ENCODE data around the gene ASAP3. TPM values are rescaled to one million over a fixed set of nuclear protein-coding genes. Genes with fewer than 3 reads are reported as not detected.

Gene ASAP3
- total and polyA plus RNA-seq, 9 of the 15 experiments (the other 6 are each of a cell fraction or from before 2014, with no cell fraction given) = 1.7 to 31.2 (median 17.4) TPM

DNA sequence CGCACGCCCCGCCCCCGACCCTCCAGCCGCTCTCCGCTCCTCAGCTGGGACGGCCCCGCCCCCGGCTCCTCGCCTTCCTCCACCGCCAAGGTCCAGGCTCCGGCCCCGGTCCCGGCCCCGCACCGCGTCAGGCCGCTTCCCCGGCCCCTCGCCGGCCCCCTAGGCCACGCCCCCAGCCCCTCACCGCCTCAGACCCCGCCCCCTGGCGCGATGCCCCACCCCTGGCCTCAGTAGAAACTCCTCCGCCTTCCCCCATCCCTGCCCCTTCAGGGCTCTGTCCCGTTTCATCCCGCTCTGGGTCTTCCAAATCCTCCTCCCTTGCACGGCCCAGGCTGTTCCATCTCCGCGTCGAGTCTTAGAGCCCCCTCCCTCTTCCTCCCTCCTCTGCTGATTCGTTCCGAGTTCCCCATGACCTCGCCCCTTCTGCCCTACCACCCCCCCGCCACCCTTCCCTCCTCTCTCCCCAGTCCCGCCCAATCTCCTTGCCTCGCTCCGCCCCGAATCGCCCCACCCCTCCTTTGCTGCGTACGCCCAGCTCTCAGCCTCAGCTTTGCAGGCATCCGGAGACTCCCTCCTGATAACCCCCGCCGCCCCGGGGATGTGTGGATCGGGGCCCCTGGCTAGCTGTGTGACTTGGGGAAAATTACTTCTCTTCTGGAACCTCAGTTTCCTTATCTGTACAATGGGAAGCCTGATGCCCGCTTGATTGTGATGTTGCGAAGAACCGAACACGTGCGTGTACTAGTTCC is 448 bp upstream of the ASAP3 start (continued):
- TF ChIP-seq, protein P1, sequence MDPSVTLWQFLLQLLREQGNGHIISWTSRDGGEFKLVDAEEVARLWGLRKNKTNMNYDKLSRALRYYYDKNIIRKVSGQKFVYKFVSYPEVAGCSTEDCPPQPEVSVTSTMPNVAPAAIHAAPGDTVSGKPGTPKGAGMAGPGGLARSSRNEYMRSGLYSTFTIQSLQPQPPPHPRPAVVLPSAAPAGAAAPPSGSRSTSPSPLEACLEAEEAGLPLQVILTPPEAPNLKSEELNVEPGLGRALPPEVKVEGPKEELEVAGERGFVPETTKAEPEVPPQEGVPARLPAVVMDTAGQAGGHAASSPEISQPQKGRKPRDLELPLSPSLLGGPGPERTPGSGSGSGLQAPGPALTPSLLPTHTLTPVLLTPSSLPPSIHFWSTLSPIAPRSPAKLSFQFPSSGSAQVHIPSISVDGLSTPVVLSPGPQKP (CRISPR knock-in tag; IDR thresholded peaks at IDR 0.05) = no peak
- TF ChIP-seq, protein P2, sequence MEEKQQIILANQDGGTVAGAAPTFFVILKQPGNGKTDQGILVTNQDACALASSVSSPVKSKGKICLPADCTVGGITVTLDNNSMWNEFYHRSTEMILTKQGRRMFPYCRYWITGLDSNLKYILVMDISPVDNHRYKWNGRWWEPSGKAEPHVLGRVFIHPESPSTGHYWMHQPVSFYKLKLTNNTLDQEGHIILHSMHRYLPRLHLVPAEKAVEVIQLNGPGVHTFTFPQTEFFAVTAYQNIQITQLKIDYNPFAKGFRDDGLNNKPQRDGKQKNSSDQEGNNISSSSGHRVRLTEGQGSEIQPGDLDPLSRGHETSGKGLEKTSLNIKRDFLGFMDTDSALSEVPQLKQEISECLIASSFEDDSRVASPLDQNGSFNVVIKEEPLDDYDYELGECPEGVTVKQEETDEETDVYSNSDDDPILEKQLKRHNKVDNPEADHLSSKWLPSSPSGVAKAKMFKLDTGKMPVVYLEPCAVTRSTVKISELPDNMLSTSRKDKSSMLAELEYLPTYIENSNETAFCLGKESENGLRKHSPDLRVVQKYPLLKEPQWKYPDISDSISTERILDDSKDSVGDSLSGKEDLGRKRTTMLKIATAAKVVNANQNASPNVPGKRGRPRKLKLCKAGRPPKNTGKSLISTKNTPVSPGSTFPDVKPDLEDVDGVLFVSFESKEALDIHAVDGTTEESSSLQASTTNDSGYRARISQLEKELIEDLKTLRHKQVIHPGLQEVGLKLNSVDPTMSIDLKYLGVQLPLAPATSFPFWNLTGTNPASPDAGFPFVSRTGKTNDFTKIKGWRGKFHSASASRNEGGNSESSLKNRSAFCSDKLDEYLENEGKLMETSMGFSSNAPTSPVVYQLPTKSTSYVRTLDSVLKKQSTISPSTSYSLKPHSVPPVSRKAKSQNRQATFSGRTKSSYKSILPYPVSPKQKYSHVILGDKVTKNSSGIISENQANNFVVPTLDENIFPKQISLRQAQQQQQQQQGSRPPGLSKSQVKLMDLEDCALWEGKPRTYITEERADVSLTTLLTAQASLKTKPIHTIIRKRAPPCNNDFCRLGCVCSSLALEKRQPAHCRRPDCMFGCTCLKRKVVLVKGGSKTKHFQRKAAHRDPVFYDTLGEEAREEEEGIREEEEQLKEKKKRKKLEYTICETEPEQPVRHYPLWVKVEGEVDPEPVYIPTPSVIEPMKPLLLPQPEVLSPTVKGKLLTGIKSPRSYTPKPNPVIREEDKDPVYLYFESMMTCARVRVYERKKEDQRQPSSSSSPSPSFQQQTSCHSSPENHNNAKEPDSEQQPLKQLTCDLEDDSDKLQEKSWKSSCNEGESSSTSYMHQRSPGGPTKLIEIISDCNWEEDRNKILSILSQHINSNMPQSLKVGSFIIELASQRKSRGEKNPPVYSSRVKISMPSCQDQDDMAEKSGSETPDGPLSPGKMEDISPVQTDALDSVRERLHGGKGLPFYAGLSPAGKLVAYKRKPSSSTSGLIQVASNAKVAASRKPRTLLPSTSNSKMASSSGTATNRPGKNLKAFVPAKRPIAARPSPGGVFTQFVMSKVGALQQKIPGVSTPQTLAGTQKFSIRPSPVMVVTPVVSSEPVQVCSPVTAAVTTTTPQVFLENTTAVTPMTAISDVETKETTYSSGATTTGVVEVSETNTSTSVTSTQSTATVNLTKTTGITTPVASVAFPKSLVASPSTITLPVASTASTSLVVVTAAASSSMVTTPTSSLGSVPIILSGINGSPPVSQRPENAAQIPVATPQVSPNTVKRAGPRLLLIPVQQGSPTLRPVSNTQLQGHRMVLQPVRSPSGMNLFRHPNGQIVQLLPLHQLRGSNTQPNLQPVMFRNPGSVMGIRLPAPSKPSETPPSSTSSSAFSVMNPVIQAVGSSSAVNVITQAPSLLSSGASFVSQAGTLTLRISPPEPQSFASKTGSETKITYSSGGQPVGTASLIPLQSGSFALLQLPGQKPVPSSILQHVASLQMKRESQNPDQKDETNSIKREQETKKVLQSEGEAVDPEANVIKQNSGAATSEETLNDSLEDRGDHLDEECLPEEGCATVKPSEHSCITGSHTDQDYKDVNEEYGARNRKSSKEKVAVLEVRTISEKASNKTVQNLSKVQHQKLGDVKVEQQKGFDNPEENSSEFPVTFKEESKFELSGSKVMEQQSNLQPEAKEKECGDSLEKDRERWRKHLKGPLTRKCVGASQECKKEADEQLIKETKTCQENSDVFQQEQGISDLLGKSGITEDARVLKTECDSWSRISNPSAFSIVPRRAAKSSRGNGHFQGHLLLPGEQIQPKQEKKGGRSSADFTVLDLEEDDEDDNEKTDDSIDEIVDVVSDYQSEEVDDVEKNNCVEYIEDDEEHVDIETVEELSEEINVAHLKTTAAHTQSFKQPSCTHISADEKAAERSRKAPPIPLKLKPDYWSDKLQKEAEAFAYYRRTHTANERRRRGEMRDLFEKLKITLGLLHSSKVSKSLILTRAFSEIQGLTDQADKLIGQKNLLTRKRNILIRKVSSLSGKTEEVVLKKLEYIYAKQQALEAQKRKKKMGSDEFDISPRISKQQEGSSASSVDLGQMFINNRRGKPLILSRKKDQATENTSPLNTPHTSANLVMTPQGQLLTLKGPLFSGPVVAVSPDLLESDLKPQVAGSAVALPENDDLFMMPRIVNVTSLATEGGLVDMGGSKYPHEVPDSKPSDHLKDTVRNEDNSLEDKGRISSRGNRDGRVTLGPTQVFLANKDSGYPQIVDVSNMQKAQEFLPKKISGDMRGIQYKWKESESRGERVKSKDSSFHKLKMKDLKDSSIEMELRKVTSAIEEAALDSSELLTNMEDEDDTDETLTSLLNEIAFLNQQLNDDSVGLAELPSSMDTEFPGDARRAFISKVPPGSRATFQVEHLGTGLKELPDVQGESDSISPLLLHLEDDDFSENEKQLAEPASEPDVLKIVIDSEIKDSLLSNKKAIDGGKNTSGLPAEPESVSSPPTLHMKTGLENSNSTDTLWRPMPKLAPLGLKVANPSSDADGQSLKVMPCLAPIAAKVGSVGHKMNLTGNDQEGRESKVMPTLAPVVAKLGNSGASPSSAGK (IDR thresholded peaks at IDR 0.05) = peak; percentile 74
- TF ChIP-seq HMG20A (CRISPR knock-in tag; conservative IDR thresholded peaks at IDR 0.05) = no peak
- peak; percentile 9 for TF ChIP-seq TBP (optimal IDR thresholded peaks at IDR 0.05; ENCODE audit: low read depth, low read length)
- peak; percentile 99 for TF ChIP-seq HDAC2 (IDR thresholded peaks at IDR 0.05)
- peak; percentile 96 for TF ChIP-seq RBM25 (IDR thresholded peaks at IDR 0.05; ENCODE audit: low read depth, low read length, severe bottlenecking)
- TF ChIP-seq ZBED1 (IDR thresholded peaks at IDR 0.05) = no peak
- no peak; the same call in 1 of the 2 replicates for TF ChIP-seq CREB1 (IDR thresholded peaks at IDR 0.05)
- 0 out of 2 replicates have a peak, but pooled peaks have one; percentile 39 for TF ChIP-seq CREB1 (CRISPR knock-in tag; IDR thresholded peaks at IDR 0.05)
- TF ChIP-seq NFIC (IDR thresholded peaks at IDR 0.05) = peak; percentile 25
- TF ChIP-seq RB1 (IDR thresholded peaks at IDR 0.05; ENCODE audit: low read depth) = 0 out of 2 replicates have a peak, but pooled peaks have one; percentile 0
- TF ChIP-seq, protein P3, sequence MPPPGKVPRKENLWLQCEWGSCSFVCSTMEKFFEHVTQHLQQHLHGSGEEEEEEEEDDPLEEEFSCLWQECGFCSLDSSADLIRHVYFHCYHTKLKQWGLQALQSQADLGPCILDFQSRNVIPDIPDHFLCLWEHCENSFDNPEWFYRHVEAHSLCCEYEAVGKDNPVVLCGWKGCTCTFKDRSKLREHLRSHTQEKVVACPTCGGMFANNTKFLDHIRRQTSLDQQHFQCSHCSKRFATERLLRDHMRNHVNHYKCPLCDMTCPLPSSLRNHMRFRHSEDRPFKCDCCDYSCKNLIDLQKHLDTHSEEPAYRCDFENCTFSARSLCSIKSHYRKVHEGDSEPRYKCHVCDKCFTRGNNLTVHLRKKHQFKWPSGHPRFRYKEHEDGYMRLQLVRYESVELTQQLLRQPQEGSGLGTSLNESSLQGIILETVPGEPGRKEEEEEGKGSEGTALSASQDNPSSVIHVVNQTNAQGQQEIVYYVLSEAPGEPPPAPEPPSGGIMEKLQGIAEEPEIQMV (tag; conservative IDR thresholded peaks at IDR 0.05; ENCODE audit: low read depth) = no peak
- peak; percentile 59 to 82 for TF ChIP-seq MAZ (CRISPR knock-in tag; conservative IDR thresholded peaks at IDR 0.05 in 1 of 2, IDR thresholded peaks at IDR 0.05 in 1 of 2)
- no peak for TF ChIP-seq NR2C1 (IDR thresholded peaks at IDR 0.05)
- 0 out of 2 replicates have a peak, but pooled peaks have one; percentile 22 for TF ChIP-seq NR2C1 (tag; IDR thresholded peaks at IDR 0.05)
